K562 (cell line): ENCODE measurements around the gene RNF222. TPM values are rescaled to one million over a fixed set of nuclear protein-coding genes. Genes with fewer than 3 reads are reported as not detected.
A peak's percentile ranks its signal among the peaks of the same experiment; 100 is the strongest.

Experiments
- ATAC-seq: fragments of 200-7000 bp; cut with Tn5 transposase; 3 replicates; pipeline ENCODE4 v1.9.1; 2020; ENCODE audit warnings: moderate library complexity
- BruUV-seq: library from RNA; stranded (reverse); fragments of 400-500 nt; replicated peaks from 2 replicates; lab custom pipeline; 2021; lab: Mats Ljungman, UMichigan
- CTCF ChIA-PET: fragments of 300-600 bp; formaldehyde crosslinking; extraction: SDS; loops from one replicate; lab custom pipeline; 2021; ENCODE audit warnings: low intra/inter-chr PET ratio; lab: Yijun Ruan, JAX
- POLR2A ChIA-PET: fragments of 300-600, 350-650 bp; sonication (Branson Sonifier 250); formaldehyde crosslinking; extraction: SDS; loops from one replicate; lab custom pipeline; 2021; ENCODE audit warnings: antibody characterized with exemption, inconsistent platforms; lab: Yijun Ruan, JAX
- DNase-seq, 4 experiments: peaks; one replicate each; pipeline versions ENCODE4 v3.0.0 to v3.0.0-alpha.2; 2011 to 2018; ENCODE audit warnings: low spot score in 3 of 4, mixed read lengths in 3 of 4; ENCODE audit errors: extremely low read depth in 1 of 4
- FAIRE-seq: peaks from 2 replicates; lab custom pipeline; 2011; peaks lifted over from hg19 to GRCh38; lab: Jason Lieb, UNC
- H2AFZ ChIP-seq: 2 replicates; pipeline ENCODE4 v1.6.0; 2011; ENCODE audit warnings: low read depth, low read length, control low read depth, inconsistent platforms
- H3K27ac ChIP-seq: fragments of 200-600 bp; 3 replicates; pipeline ENCODE4 v1.8.0; 2011; ENCODE audit warnings: low read depth, mild to moderate bottlenecking, control low read depth, inconsistent platforms, low read length, moderate library complexity, mixed read lengths; ENCODE audit errors: extremely low read depth
- H3K27me3 ChIP-seq, 2 experiments: fragments of 300-600 bp in 1 of 2; 2 replicates in 1 of 2; 3 replicates in 1 of 2; pipeline versions ENCODE4 v1.6.0 to v1.8.0; 2011; ENCODE audit warnings: inconsistent platforms in 2 of 2, low read length in 2 of 2, mild to moderate bottlenecking in 1 of 2, mixed read lengths in 1 of 2, moderate library complexity in 1 of 2; ENCODE audit not compliant: control insufficient read depth in 2 of 2, insufficient read depth in 2 of 2
- H3K36me3 ChIP-seq: fragments of 300-600 bp; 3 replicates; pipeline ENCODE4 v1.8.0; 2011; ENCODE audit warnings: mild to moderate bottlenecking, low read length, inconsistent platforms; ENCODE audit not compliant: control insufficient read depth, insufficient read depth
- H3K4me1 ChIP-seq, 2 experiments: fragments of 200-600 bp in 1 of 2; replicated peaks in 1 of 2; 2 replicates in 1 of 2; 3 replicates in 1 of 2; pipeline versions ENCODE4 v1.5.1 to v1.8.0; 2011; ENCODE audit warnings: inconsistent platforms in 2 of 2, low read length in 2 of 2, mild to moderate bottlenecking in 1 of 2, mixed read lengths in 1 of 2, moderate library complexity in 1 of 2; ENCODE audit not compliant: control insufficient read depth in 2 of 2, insufficient read depth in 2 of 2
- H3K4me2 ChIP-seq: 2 replicates; pipeline ENCODE4 v1.6.1; 2011; ENCODE audit warnings: low read length, control low read depth, inconsistent platforms, mixed read lengths; ENCODE audit not compliant: insufficient read depth
- H3K4me3 ChIP-seq: fragments of 200-600 bp; sonication (generic), shearing (Covaris generic); 2 replicates; pipeline ENCODE4 v1.5.1; 2016; ENCODE audit warnings: control low read depth, inconsistent platforms
- H3K79me2 ChIP-seq: fragments of 200-600 bp; 3 replicates; pipeline ENCODE4 v1.8.0; 2011; ENCODE audit warnings: low read length, inconsistent platforms; ENCODE audit not compliant: control insufficient read depth, insufficient read depth
- H3K9ac ChIP-seq, 2 experiments: 2 replicates each; pipeline versions ENCODE4 v1.6.0 to v1.6.1; 2011; ENCODE audit warnings: low read depth in 2 of 2, low read length in 2 of 2, control low read depth in 1 of 2, inconsistent platforms in 1 of 2, mild to moderate bottlenecking in 1 of 2, mixed read lengths in 1 of 2; ENCODE audit not compliant: insufficient read depth in 1 of 2
- H3K9me1 ChIP-seq: one replicate; pipeline ENCODE4 v1.6.0; 2011; ENCODE audit warnings: inconsistent platforms, mild to moderate bottlenecking, low read length, moderate library complexity; ENCODE audit not compliant: control insufficient read depth, insufficient read depth
- H3K9me3 ChIP-seq: replicated peaks from 2 replicates; pipeline ENCODE4 v1.5.1; 2011; ENCODE audit warnings: low read depth, low read length, inconsistent platforms; ENCODE audit not compliant: control insufficient read depth, insufficient read depth
- H4K20me1 ChIP-seq: replicated peaks from 2 replicates; pipeline ENCODE4 v1.6.1; 2011; ENCODE audit warnings: low read length, inconsistent platforms, mixed read lengths; ENCODE audit not compliant: control insufficient read depth, insufficient read depth
- AFF4 ChIP-seq: sonication (generic); formaldehyde crosslinking; IDR thresholded peaks from 2 replicates; pipeline ENCODE4 v1.8.0; 2023; ENCODE audit warnings: mild to moderate bottlenecking, missing genetic modification reagents
- FOXK1 ChIP-seq: sonication (generic); formaldehyde crosslinking; IDR thresholded peaks from 2 replicates; pipeline ENCODE4 v1.8.0; 2022; ENCODE audit warnings: missing genetic modification reagents, mild to moderate bottlenecking, borderline replicate concordance
- FOXK2 ChIP-seq, 2 experiments: fragments of 450-650 bp; IDR thresholded peaks in 1 of 2; conservative IDR thresholded peaks in 1 of 2; 2 replicates each; pipeline ENCODE4 v1.6.1; 2016; ENCODE audit warnings: low read depth in 2 of 2, mild to moderate bottlenecking in 1 of 2
- HNRNPL ChIP-seq: fragments of 200-400 bp; formaldehyde crosslinking; IDR thresholded peaks from 2 replicates; pipeline ENCODE4 v1.6.1; 2017; ENCODE audit warnings: low read depth, mild to moderate bottlenecking, low read length
- KAT8 ChIP-seq: fragments of 450-650 bp; IDR thresholded peaks from 2 replicates; pipeline ENCODE4 v1.6.1; 2016; ENCODE audit warnings: low read depth, mild to moderate bottlenecking
- LEF1 ChIP-seq: fragments of 450-650 bp; IDR thresholded peaks from 2 replicates; pipeline ENCODE4 v1.6.1; 2016; ENCODE audit warnings: mild to moderate bottlenecking
- NFRKB ChIP-seq: fragments of 450-650 bp; IDR thresholded peaks from 2 replicates; pipeline ENCODE4 v1.6.1; 2016; ENCODE audit warnings: low read depth
- NR3C1 ChIP-seq: sonication (generic); formaldehyde crosslinking; IDR thresholded peaks from 2 replicates; pipeline ENCODE4 v1.8.1; 2022; ENCODE audit warnings: missing genetic modification reagents
- POLR3A ChIP-seq: IDR thresholded peaks from 2 replicates; pipeline ENCODE4 v1.6.1; 2011; ENCODE audit warnings: borderline replicate concordance, mild to moderate bottlenecking, moderate library complexity; ENCODE audit not compliant: insufficient read length, insufficient read depth; ENCODE audit errors: extremely low read depth
- SMARCB1 ChIP-seq: IDR thresholded peaks from 2 replicates; pipeline ENCODE4 v1.6.1; 2011; ENCODE audit warnings: improper control_type of control experiment, low read depth; ENCODE audit not compliant: insufficient read length
- TCFL5 ChIP-seq: fragments of 250-450 bp; sonication (Bioruptor Pico); conservative IDR thresholded peaks from 2 replicates; pipeline ENCODE4 v1.6.1; 2021; ENCODE audit warnings: mild to moderate bottlenecking, moderate library complexity, matching md5 sums
- U2AF1 ChIP-seq: fragments of 200-400 bp; formaldehyde crosslinking; optimal IDR thresholded peaks from 2 replicates; pipeline ENCODE3; 2017; ENCODE audit warnings: mild to moderate bottlenecking, low read depth, low read length, moderate library complexity
- ZFP36 ChIP-seq: fragments of 150-350 bp; IDR thresholded peaks from 2 replicates; pipeline ENCODE4 v1.6.1; 2018; ENCODE audit warnings: low read length, low read depth; ENCODE audit not compliant: partially characterized antibody
- ZNF217 ChIP-seq: sonication (generic); formaldehyde crosslinking; IDR thresholded peaks from 2 replicates; pipeline ENCODE4 v1.8.0; 2022; ENCODE audit warnings: mild to moderate bottlenecking, missing genetic modification reagents
- ZNF77 ChIP-seq: fragments of 250-450 bp; sonication (Bioruptor Pico); IDR thresholded peaks from 2 replicates; pipeline ENCODE4 v1.5.0; 2020
- whole genome bisulfite sequencing: fragments of 100-300 bp; shearing (Covaris generic); methylation state at CpG from one replicate; pipeline ENCODE4 v1.1.6; 2016; ENCODE audit warnings: low coverage, mixed read lengths; ENCODE audit not compliant: insufficient coverage; ENCODE audit errors: missing lambda C conversion rate; 5-methylcytosine and 5-hydroxymethylcytosine counted together
- in situ Hi-C: fragments of 300-500 bp; cut with MboI; formaldehyde crosslinking; loops from 4 replicates; pipeline ENCODE4 v1.15.0; 2018; ENCODE audit warnings: inconsistent platforms, mixed read lengths
- intact Hi-C: fragments of 100-400 bp; cut with micrococcal nuclease; formaldehyde crosslinking; loops from 2 replicates; pipeline ENCODE4 v1.14.2; 2022
- polyA plus RNA-seq, 8 experiments: library from polyadenylated mRNA; depleted of rRNA in 4 of 8; stranded (reverse) in 5 of 8; unstranded in 3 of 8; fragments of >200 nt; fragmentation: Nextera tagmentation in 2 of 8; fragmentation: Illumina TruSeq in 1 of 8; extraction: Ambion mirVana in 2 of 8; extraction: Trizol in 1 of 8; gene quantifications; 2 replicates each; pipeline versions ENCODE4 v1.2.1 to v1.2.3, GENCODE V29; 2011 to 2014; ENCODE audit warnings: inconsistent platforms in 1 of 8, missing spikeins in 1 of 8
- total RNA-seq, 7 experiments: library from RNA; depleted of rRNA in 6 of 7; stranded (reverse); fragments of >200 nt in 6 of 7; fragmentation: Illumina TruSeq in 2 of 7; extraction: Trizol in 2 of 7; gene quantifications; 2 replicates each; pipeline versions ENCODE4 v1.2.1 to v1.2.3, GENCODE V29; 2011 to 2021; ENCODE audit warnings: low replicate concordance in 1 of 7

Gene RNF222
- total and polyA plus RNA-seq, 9 of the 15 experiments (the other 6 are each of a cell fraction or from before 2014, with no cell fraction given): not detected

- Histone ChIP-seq H3K79me2 (peaks cover under 1% of the 10 kb centered on the region; the same call in 1 of the 3 replicates), H3K27ac (no peak overlapping the region), H3K4me3 (no peak overlapping the region), H3K9me1 (no peaks in the 10 kb centered on the region), H2AFZ (peak overlapping the region; percentile 62), H3K27me3 (no peaks in the 10 kb centered on the region), H3K9me3 (no peaks in the 10 kb centered on the region), H3K9ac (no peak overlapping the region; a peak in 1 of 4 replicates), H3K36me3 (no peaks in the 10 kb centered on the region), H4K20me1 (no peaks in the 10 kb centered on the region), H3K4me1 (peaks cover 0 to 2% of the 10 kb centered on the region in 2 experiments; a peak in 2 of 5 replicates), H3K4me2 (no peak overlapping the region)
- in situ Hi-C loops: no loop called here
- DNase-seq: no peak
- ChIA-PET CTCF (no interaction called here), POLR2A (interaction anchor here (0.8 to 2.5 kb wide), 3 partner anchors 10 to 531 kb away, joined by 3 to 12 read pairs (median 5); no protein-coding TSS in a partner anchor)
- intact Hi-C loops: no loop called here
- FAIRE-seq: no peak
- no peak for ATAC-seq
- TF ChIP-seq U2AF1 (no peak), HNRNPL (no peak), FOXK2 (conservative IDR thresholded peaks at IDR 0.05 in 1 of 2, IDR thresholded peaks at IDR 0.05 in 1 of 2; ENCODE audit: low read depth in 2 of 2) (no peak), KAT8 (no peak), ZNF77 (CRISPR knock-in tag) (no peak), LEF1 (no peak), ZNF217 (no peak), FOXK1 (CRISPR knock-in tag) (no peak), POLR3A (no peak), TCFL5 (CRISPR knock-in tag) (no peak), SMARCB1 (no peak), NR3C1 (CRISPR knock-in tag) (no peak), ZFP36 (no peak), NFRKB (no peak), AFF4 (CRISPR knock-in tag) (no peak)
- BruUV-seq: no TSS peak
- 50% methylated on average over 7 of the region's 7 CpGs for WGBS
These were observed 33.3 kb upstream of the RNF222 start for GRCh38 chr17:8430966-8431365.
